ENCODE measurements around the gene CARD11.

The CARD11 gene

GRCh38 chr7:2997014-2997413 lies 46.7 kb downstream of the CARD11 start:
- no peak overlapping the region for H3K18ac ChIP-seq (ENCODE audit: low read length)
- H2BK12ac ChIP-seq (ENCODE audit: low read length), result no peak overlapping the region
- H3K9ac ChIP-seq (ENCODE audit: low read length), result no peak overlapping the region
- H3K14ac ChIP-seq (ENCODE audit: low read length), result no peak overlapping the region
- H2AFZ ChIP-seq (ENCODE audit: insufficient read depth, low read length, poor library complexity), result no peak overlapping the region
- H3K4me1 ChIP-seq (ENCODE audit: control insufficient read depth in 1 of 2, insufficient read depth in 2 of 2, low read length in 2 of 2), result peaks cover 0 to 4% of the 10 kb centered on the region in 2 experiments
- H4K91ac ChIP-seq (ENCODE audit: low read depth, low read length), result no peak overlapping the region
- WGBS (ENCODE audit: extremely low coverage, insufficient coverage, insufficient read length), result no CpG with 5 or more reads among the region's 10 CpGs
- no peak overlapping the region for H3K4me3 ChIP-seq (ENCODE audit: low read depth, low read length)
- H2BK120ac ChIP-seq (ENCODE audit: insufficient read depth, low read length, poor library complexity), result no peak overlapping the region
- no peak overlapping the region for H2AK5ac ChIP-seq (ENCODE audit: low read length)
- no peak overlapping the region for H3K27ac ChIP-seq (ENCODE audit: low read depth, low read length)
- no peaks in the 10 kb centered on the region for H3K79me2 ChIP-seq (ENCODE audit: control insufficient read depth, insufficient read depth, low read length, poor library complexity)
- H2BK5ac ChIP-seq (ENCODE audit: low read depth, low read length, poor library complexity), result no peak overlapping the region
- H4K12ac ChIP-seq (ENCODE audit: low read depth, low read length), result no peak overlapping the region
- no peak overlapping the region for H3K4ac ChIP-seq (ENCODE audit: low read depth, low read length)
- DNase-seq, result no peak
- H3K36me3 ChIP-seq (ENCODE audit: control insufficient read depth in 1 of 2, insufficient read depth in 2 of 2, low read length in 2 of 2), result no peaks in the 10 kb centered on the region
- H3K27me3 ChIP-seq (ENCODE audit: insufficient read depth, low read length), result no peaks in the 10 kb centered on the region
- no peak overlapping the region for H3K23ac ChIP-seq (ENCODE audit: low read length)
- no peak overlapping the region for H3K4me2 ChIP-seq (ENCODE audit: low read length)
- H3K79me1 ChIP-seq (ENCODE audit: low read length), result no peaks in the 10 kb centered on the region
- no peak overlapping the region for H4K8ac ChIP-seq (ENCODE audit: low read depth, low read length)
- H3K9me3 ChIP-seq (ENCODE audit: insufficient read depth, low read depth, low read length), result peaks cover 4% of the 10 kb centered on the region

GRCh38 chr7:2996141-2996540 lies 47.5 kb downstream of the CARD11 start:
- H3K27ac ChIP-seq (ENCODE audit: low read depth, low read length), result no peak overlapping the region
- peaks cover 4% of the 10 kb centered on the region for H3K9me3 ChIP-seq (ENCODE audit: insufficient read depth, low read depth, low read length)
- H4K8ac ChIP-seq (ENCODE audit: low read depth, low read length), result no peak overlapping the region
- no peak overlapping the region for H2BK120ac ChIP-seq (ENCODE audit: insufficient read depth, low read length, poor library complexity)
- WGBS (ENCODE audit: extremely low coverage, insufficient coverage, insufficient read length), result no CpG with 5 or more reads among the region's 4 CpGs
- no peak overlapping the region for H3K18ac ChIP-seq (ENCODE audit: low read length)
- H2AFZ ChIP-seq (ENCODE audit: insufficient read depth, low read length, poor library complexity), result no peak overlapping the region
- H3K14ac ChIP-seq (ENCODE audit: low read length), result no peak overlapping the region
- DNase-seq, result no peak
- H3K4me2 ChIP-seq (ENCODE audit: low read length), result no peak overlapping the region
- no peak overlapping the region for H2AK5ac ChIP-seq (ENCODE audit: low read length)
- peaks cover 0 to 4% of the 10 kb centered on the region in 2 experiments for H3K4me1 ChIP-seq (ENCODE audit: control insufficient read depth in 1 of 2, insufficient read depth in 2 of 2, low read length in 2 of 2)
- H3K27me3 ChIP-seq (ENCODE audit: insufficient read depth, low read length), result no peaks in the 10 kb centered on the region
- peak overlapping the region; percentile 12 for H3K23ac ChIP-seq (ENCODE audit: low read length)
- no peaks in the 10 kb centered on the region for H3K79me2 ChIP-seq (ENCODE audit: control insufficient read depth, insufficient read depth, low read length, poor library complexity)
- H3K79me1 ChIP-seq (ENCODE audit: low read length), result no peaks in the 10 kb centered on the region
- H3K4ac ChIP-seq (ENCODE audit: low read depth, low read length), result no peak overlapping the region
- no peak overlapping the region for H3K4me3 ChIP-seq (ENCODE audit: low read depth, low read length)
- H4K12ac ChIP-seq (ENCODE audit: low read depth, low read length), result no peak overlapping the region
- no peak overlapping the region for H4K91ac ChIP-seq (ENCODE audit: low read depth, low read length)
- H3K36me3 ChIP-seq (ENCODE audit: control insufficient read depth in 1 of 2, insufficient read depth in 2 of 2, low read length in 2 of 2), result no peaks in the 10 kb centered on the region
- H2BK12ac ChIP-seq (ENCODE audit: low read length), result no peak overlapping the region
- no peak overlapping the region for H2BK5ac ChIP-seq (ENCODE audit: low read depth, low read length, poor library complexity)
- H3K9ac ChIP-seq (ENCODE audit: low read length), result no peak overlapping the region

GRCh38 chr7:2993868-2994267 lies 49.8 kb downstream of the CARD11 start:
- no peak overlapping the region for H3K27ac ChIP-seq (ENCODE audit: low read depth, low read length)
- no peak overlapping the region for H3K18ac ChIP-seq (ENCODE audit: low read length)
- H3K4ac ChIP-seq (ENCODE audit: low read depth, low read length), result no peak overlapping the region
- no peaks in the 10 kb centered on the region for H3K36me3 ChIP-seq (ENCODE audit: control insufficient read depth in 1 of 2, insufficient read depth in 2 of 2, low read length in 2 of 2)
- no peak overlapping the region for H2AK5ac ChIP-seq (ENCODE audit: low read length)
- DNase-seq, result peak; percentile 40 to 56
- no peaks in the 10 kb centered on the region for H3K79me2 ChIP-seq (ENCODE audit: control insufficient read depth, insufficient read depth, low read length, poor library complexity)
- H4K91ac ChIP-seq (ENCODE audit: low read depth, low read length), result no peak overlapping the region
- no peaks in the 10 kb centered on the region for H3K79me1 ChIP-seq (ENCODE audit: low read length)
- H3K9ac ChIP-seq (ENCODE audit: low read length), result no peak overlapping the region
- no CpG with 5 or more reads among the region's 14 CpGs for WGBS (ENCODE audit: extremely low coverage, insufficient coverage, insufficient read length)
- H2AFZ ChIP-seq (ENCODE audit: insufficient read depth, low read length, poor library complexity), result no peak overlapping the region
- H3K9me3 ChIP-seq (ENCODE audit: insufficient read depth, low read depth, low read length), result peaks cover 4% of the 10 kb centered on the region
- H4K12ac ChIP-seq (ENCODE audit: low read depth, low read length), result no peak overlapping the region
- H3K14ac ChIP-seq (ENCODE audit: low read length), result no peak overlapping the region
- no peak overlapping the region for H2BK120ac ChIP-seq (ENCODE audit: insufficient read depth, low read length, poor library complexity)
- no peaks in the 10 kb centered on the region for H3K27me3 ChIP-seq (ENCODE audit: insufficient read depth, low read length)
- no peak overlapping the region for H4K8ac ChIP-seq (ENCODE audit: low read depth, low read length)
- peaks cover 0 to 1% of the 10 kb centered on the region in 2 experiments for H3K4me1 ChIP-seq (ENCODE audit: control insufficient read depth in 1 of 2, insufficient read depth in 2 of 2, low read length in 2 of 2)
- H3K4me2 ChIP-seq (ENCODE audit: low read length), result no peak overlapping the region
- H3K23ac ChIP-seq (ENCODE audit: low read length), result no peak overlapping the region
- H2BK5ac ChIP-seq (ENCODE audit: low read depth, low read length, poor library complexity), result no peak overlapping the region
- no peak overlapping the region for H2BK12ac ChIP-seq (ENCODE audit: low read length)
- no peak overlapping the region for H3K4me3 ChIP-seq (ENCODE audit: low read depth, low read length)

- H3K14ac ChIP-seq (ENCODE audit: low read length), result no peak overlapping the region
- H3K4me2 ChIP-seq (ENCODE audit: low read length), result no peak overlapping the region
- H4K12ac ChIP-seq (ENCODE audit: low read depth, low read length), result no peak overlapping the region
- no peak overlapping the region for H2BK5ac ChIP-seq (ENCODE audit: low read depth, low read length, poor library complexity)
- H2BK120ac ChIP-seq (ENCODE audit: insufficient read depth, low read length, poor library complexity), result no peak overlapping the region
- no peak for DNase-seq
- no peak overlapping the region for H3K9ac ChIP-seq (ENCODE audit: low read length)
- H3K18ac ChIP-seq (ENCODE audit: low read length), result no peak overlapping the region
- H4K8ac ChIP-seq (ENCODE audit: low read depth, low read length), result no peak overlapping the region
- no peaks in the 10 kb centered on the region for H3K27me3 ChIP-seq (ENCODE audit: insufficient read depth, low read length)
- no peak overlapping the region for H4K91ac ChIP-seq (ENCODE audit: low read depth, low read length)
- no peak overlapping the region for H3K4me3 ChIP-seq (ENCODE audit: low read depth, low read length)
- no CpG with 5 or more reads among the region's 17 CpGs for WGBS (ENCODE audit: extremely low coverage, insufficient coverage, insufficient read length)
- no peaks in the 10 kb centered on the region for H3K4me1 ChIP-seq (ENCODE audit: control insufficient read depth in 1 of 2, insufficient read depth in 2 of 2, low read length in 2 of 2)
- no peak overlapping the region for H3K23ac ChIP-seq (ENCODE audit: low read length)
- peaks cover 4% of the 10 kb centered on the region for H3K9me3 ChIP-seq (ENCODE audit: insufficient read depth, low read depth, low read length)
- H3K79me1 ChIP-seq (ENCODE audit: low read length), result no peaks in the 10 kb centered on the region
- H3K79me2 ChIP-seq (ENCODE audit: control insufficient read depth, insufficient read depth, low read length, poor library complexity), result no peaks in the 10 kb centered on the region
- H3K36me3 ChIP-seq (ENCODE audit: control insufficient read depth in 1 of 2, insufficient read depth in 2 of 2, low read length in 2 of 2), result no peaks in the 10 kb centered on the region
- H2AK5ac ChIP-seq (ENCODE audit: low read length), result no peak overlapping the region
- no peak overlapping the region for H2AFZ ChIP-seq (ENCODE audit: insufficient read depth, low read length, poor library complexity)
- no peak overlapping the region for H2BK12ac ChIP-seq (ENCODE audit: low read length)
- no peak overlapping the region for H3K27ac ChIP-seq (ENCODE audit: low read depth, low read length)
- no peak overlapping the region for H3K4ac ChIP-seq (ENCODE audit: low read depth, low read length)
Measured at GRCh38 chr7:2993396-2993795, 50.3 kb downstream of the CARD11 start.

All from trophoblast cell (in vitro differentiated cells and primary cell).